GM21786 (cell line): ENCODE results near the gene EGFL6.
A peak's percentile ranks its signal among the peaks of the same experiment; 100 is the strongest.
"Not testable (repeated sequence)": the region's sequence is repeated elsewhere in the genome, so short reads cannot be mapped to it uniquely, and the experiment has no call there.

ENCODE experiments used
- ATAC-seq: cut with Tn5 transposase; IDR thresholded peaks from one replicate; pipeline ENCODE4 v1.9.1; 2021; ENCODE audit not compliant: unreplicated experiment

Gene EGFL6

GRCh38 chrX:13652287-13652793 is 82.9 kb downstream of the EGFL6 start:
- ATAC-seq: no peak

GRCh38 chrX:13652850-13653693 is 83.7 kb downstream of the EGFL6 start, which contains the start of gene TCEANC:
TSS of gene TCEANC (plus strand) at chrX:13653141. CDS start at chrX:13662509, 9,368 bp downstream.
- peak; percentile 94 for ATAC-seq

GRCh38 chrX:13654116-13654515 is 84.7 kb downstream of the EGFL6 start:
- no peak for ATAC-seq

- ATAC-seq: no peak
Measured at GRCh38 chrX:13655674-13656073, 86.3 kb downstream of the EGFL6 start.

- ATAC-seq: no peak
Measured at GRCh38 chrX:13658602-13659001, 89.2 kb downstream of the EGFL6 start.

GRCh38 chrX:13659063-13659462 is 89.7 kb downstream of the EGFL6 start:
- ATAC-seq: no peak

- no peak for ATAC-seq
Measured at GRCh38 chrX:13661735-13662288, 92.4 kb downstream of the EGFL6 start.

GRCh38 chrX:13662355-13662791 is 93.0 kb downstream of the EGFL6 start:
- no peak for ATAC-seq

- no peak for ATAC-seq
Measured at GRCh38 chrX:13664020-13664419, 94.6 kb downstream of the EGFL6 start.

GRCh38 chrX:13666836-13667235 is 97.4 kb downstream of the EGFL6 start:
- ATAC-seq: no peak

- ATAC-seq: no peak
Measured at GRCh38 chrX:13667919-13668318, 98.5 kb downstream of the EGFL6 start.

- ATAC-seq: peak; percentile 79
Measured at GRCh38 chrX:13669246-13669737, 99.9 kb downstream of the EGFL6 start.

- ATAC-seq: not testable (repeated sequence)
Measured at GRCh38 chrX:13669755-13670154, 100.4 kb downstream of the EGFL6 start.

GRCh38 chrX:13670197-13670596 is 100.8 kb downstream of the EGFL6 start:
- no peak for ATAC-seq

GRCh38 chrX:13673016-13673415 is 103.6 kb downstream of the EGFL6 start:
- ATAC-seq: no peak

GRCh38 chrX:13676885-13677284 is 107.5 kb downstream of the EGFL6 start:
- no peak for ATAC-seq

- ATAC-seq: not testable (repeated sequence)
Measured at GRCh38 chrX:13679700-13680099, 110.3 kb downstream of the EGFL6 start.

- no peak for ATAC-seq
Measured at GRCh38 chrX:13681595-13681994, 112.2 kb downstream of the EGFL6 start.
